Right forelimb (tissue), 1 donor: Measurements from ENCODE around the gene ACBD6.
"Not testable (repeated sequence)": the region's sequence is repeated elsewhere in the genome, so short reads cannot be mapped to it uniquely, and the experiment has no call there.

Experiments used
- DNase-seq: peaks from one replicate; pipeline ENCODE4 v3.0.0-alpha.2; 2018

ACBD6 gene

GRCh38 chr1:180408128-180408527, 94.2 kb downstream of the ACBD6 start:
- not testable (repeated sequence) for DNase-seq

DNA sequence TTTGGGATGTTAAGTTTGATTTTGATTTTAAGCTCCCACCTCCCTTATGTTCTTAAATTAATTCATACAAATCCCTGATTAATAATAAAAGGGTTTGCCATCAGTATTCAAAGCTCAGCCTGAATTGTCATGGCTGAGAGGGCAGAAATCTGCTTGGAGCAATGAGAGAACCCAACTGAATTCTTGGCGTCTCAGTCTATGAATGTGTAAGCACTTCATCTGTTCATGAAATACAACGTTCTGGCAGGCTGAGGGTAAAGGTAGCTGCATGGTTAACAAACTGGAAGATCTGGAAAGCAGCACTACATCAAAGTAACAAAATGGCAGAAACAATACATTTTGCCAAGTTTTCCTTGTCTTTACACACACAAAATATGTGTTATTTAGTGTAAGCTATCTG, 95.3 kb downstream of the ACBD6 start:
- no peak for DNase-seq

DNA sequence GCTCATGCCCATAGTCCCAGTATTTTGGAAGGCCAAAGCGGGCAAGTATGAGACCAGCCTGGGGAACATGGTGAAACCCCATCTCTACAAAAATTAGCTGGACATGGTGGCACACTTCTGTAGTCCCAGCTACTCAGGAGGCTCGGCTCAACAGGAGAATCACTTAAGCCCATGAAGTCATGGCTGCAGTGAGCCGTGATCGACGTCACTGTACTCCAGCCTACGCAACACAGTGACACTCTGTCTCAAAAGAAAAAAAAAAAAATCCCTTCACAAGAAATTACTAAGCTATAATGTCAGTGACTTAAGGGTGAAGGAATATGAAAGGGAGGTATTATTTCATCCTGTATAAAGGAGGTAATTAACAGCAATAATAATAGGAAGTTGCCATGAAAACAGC, 99.8 kb downstream of the ACBD6 start:
- DNase-seq = no peak

GRCh38 chr1:180402001-180402400, 100.4 kb downstream of the ACBD6 start:
- DNase-seq = no peak

DNA sequence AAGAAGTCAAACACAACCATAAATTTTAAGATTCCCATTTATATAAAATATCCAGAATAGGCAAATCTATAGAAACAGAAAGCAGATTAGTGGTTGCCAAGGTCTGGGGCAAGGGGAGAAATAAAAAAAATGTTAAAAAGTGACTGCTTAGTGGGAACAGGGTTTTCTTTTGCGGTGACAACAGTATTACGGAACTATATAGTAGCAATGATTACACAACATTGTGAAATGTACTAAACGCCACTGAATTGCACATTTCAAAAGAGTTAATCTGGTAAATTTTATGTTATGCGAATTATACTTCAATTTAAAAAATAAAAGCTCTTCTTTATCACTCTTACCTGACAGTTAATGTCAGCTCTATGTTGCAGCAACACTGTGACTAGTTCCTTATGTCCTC, 105.2 kb downstream of the ACBD6 start:
- no peak for DNase-seq

GRCh38 chr1:180392427-180393145, 109.8 kb downstream of the ACBD6 start:
- DNase-seq = no peak

DNA sequence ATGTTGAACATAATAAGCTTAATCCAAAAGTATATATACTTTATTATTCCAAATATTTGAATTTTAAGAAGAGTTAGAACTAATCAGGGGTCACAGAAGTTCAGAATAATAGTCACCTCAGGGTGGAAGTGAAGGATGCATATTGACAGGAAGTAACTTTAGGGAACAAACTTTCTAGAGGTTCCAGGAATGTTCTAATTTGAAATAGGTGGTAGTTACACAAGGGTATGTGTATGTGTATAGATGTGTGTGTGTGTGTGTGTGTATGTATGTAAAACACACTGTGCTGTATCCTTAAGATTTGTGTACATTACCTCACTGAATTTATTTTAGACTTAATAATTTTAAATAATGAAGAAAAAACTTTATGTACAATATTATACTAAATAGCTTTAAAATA, 110.4 kb downstream of the ACBD6 start:
- no peak for DNase-seq

DNA sequence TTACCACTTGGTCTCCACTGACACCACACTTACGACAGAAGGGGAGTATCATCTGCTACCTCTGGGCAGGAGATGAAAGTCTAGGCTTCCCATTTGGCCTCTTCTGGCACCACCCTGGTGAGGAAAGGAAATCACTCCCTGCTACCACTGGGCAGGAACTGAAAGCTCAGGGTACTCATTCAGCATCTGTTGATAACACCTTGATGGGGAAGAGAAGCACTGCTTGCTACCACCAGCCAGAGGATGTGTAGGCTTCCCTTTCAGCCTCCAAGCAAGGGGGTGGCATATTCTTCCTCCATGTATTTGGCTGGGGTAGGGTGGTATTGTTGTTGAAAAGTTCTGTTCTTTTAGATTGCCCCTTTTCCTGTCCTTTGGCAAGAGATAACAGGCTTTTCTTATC, 115.0 kb downstream of the ACBD6 start:
- DNase-seq = no peak

GRCh38 chr1:180386745-180387367, 115.5 kb downstream of the ACBD6 start:
- DNase-seq = no peak

GRCh38 chr1:180385144-180385543, 117.2 kb downstream of the ACBD6 start:
- no peak for DNase-seq

- no peak for DNase-seq
These were observed 117.9 kb downstream of the ACBD6 start for GRCh38 chr1:180384286-180385005.

- DNase-seq = no peak
These were observed 119.9 kb downstream of the ACBD6 start for GRCh38 chr1:180382326-180383115.

GRCh38 chr1:180381184-180381580, 121.2 kb downstream of the ACBD6 start:
- DNase-seq = no peak

DNA sequence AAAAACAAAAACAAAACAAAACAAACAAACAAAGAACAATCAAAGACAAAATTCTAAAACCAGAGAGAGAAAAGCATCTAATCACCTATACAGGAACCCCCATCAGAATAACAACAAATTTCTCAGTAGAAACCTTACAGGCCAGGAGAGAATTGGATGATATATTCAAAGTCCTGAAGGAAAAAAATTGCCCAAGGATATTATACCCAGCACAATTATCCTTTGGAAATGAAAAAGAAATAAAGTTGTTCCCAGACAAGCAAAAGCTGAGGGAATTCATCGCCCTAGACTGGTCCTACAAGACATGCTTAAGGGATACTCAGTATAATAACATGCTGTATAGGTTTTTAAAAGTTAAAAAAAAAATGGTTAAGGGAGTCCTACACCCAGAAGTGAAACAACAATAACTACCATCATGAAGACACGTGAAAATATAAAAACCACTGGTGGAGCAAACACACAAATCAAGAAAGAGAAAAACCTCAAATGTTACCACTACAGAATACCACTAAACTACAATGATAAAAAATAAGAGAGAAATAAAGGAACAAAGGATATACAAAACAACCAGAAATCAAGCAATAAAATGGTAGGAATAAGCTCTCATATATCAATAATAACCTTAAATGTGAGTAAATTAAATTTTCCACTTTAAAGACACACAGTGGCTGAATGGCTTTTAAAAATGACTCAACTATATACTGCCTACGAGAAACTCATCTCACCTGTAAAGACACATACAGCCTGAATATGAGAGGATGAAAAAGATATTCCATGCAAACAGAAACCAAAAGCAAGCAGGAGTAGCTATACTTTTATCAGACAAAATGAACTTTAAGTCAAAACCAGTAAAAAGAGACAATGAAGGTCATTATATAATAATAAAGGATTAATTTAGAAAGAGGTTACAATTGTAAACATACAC, 121.9 kb downstream of the ACBD6 start:
- DNase-seq = no peak

- no peak for DNase-seq
These were observed 125.6 kb downstream of the ACBD6 start for GRCh38 chr1:180376800-180377199.

- no peak for DNase-seq
These were observed 126.1 kb downstream of the ACBD6 start for GRCh38 chr1:180376253-180376652.

DNA sequence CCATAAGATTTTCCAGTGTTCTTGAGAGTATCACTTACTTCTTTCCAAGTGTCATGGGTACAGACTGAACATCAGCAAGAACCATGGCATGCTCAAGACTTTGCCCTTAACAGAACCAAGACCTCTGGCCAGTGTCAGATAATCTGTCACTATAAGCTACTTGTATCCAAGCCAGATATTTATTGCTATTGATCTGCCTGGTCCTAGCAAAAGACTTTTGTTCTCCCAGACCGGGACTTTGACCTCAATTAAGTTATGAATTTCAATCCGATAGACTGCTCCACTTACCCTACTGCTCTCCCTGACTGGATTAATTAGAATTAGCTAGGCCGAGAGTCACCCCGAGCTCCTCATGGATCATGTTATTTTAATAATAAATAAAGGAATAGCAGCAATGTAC, 129.6 kb downstream of the ACBD6 start:
- no peak for DNase-seq

DNA sequence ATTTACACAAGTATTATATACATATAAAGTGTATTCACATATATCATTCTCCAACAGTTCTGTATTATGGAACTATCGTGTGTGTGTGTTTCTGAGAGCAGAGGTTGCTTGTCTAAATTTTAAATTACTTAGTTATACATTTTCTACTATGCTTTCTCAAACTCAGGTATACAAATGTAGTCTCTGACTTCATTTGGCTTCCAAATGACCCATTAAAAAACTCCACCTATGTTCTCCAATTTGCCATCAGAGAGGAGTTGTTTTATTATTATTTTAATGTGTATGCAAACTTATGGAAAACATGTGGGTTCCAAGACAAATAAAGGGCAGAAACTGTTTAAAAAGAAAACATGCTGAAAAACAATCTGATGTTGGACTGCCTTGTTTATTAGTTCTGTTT, 131.8 kb downstream of the ACBD6 start:
- DNase-seq = no peak

DNA sequence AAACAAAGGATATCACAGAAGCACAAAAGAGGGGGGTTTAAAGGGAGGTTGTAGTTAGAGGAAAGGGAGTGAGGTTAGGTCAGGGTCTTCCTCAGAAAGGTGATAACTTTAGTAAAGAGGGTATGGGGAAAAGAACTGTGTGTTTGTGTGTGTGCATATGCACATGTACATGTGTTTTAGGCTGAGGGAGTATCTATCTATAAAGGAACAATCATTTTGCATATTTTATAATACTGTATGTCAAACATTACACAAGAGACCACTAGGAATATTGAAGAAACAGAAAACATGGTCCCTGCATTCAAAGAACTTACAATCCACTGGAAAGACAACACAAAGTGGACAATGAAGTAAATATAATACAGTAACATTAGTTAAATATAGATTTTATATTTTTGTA, 132.2 kb downstream of the ACBD6 start:
- no peak for DNase-seq

DNA sequence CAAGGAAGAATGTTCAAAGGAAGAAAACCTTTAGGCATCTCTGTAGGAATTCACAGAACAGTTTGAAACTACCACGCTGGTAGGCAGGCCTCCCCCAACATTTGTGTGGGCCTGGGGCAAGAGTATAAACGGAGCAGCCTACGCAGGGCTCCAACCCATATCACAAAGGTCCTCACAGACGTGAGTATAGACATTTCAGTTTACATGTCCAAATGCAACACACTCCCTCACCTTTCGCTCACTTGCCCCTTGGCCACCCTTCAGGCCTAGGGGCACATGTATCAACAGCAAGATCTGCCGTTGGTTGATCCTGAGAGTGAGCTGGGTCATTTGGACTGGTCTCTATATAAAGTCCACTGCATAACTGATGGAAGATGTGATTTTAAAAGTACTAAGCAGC, 133.3 kb downstream of the ACBD6 start:
- DNase-seq = no peak

GRCh38 chr1:180366371-180367068, 135.9 kb downstream of the ACBD6 start:
- DNase-seq = no peak

GRCh38 chr1:180365039-180365438, 137.3 kb downstream of the ACBD6 start:
- DNase-seq = no peak
